ENCODE results near the gene ZNF155.

The ZNF155 gene

DNA sequence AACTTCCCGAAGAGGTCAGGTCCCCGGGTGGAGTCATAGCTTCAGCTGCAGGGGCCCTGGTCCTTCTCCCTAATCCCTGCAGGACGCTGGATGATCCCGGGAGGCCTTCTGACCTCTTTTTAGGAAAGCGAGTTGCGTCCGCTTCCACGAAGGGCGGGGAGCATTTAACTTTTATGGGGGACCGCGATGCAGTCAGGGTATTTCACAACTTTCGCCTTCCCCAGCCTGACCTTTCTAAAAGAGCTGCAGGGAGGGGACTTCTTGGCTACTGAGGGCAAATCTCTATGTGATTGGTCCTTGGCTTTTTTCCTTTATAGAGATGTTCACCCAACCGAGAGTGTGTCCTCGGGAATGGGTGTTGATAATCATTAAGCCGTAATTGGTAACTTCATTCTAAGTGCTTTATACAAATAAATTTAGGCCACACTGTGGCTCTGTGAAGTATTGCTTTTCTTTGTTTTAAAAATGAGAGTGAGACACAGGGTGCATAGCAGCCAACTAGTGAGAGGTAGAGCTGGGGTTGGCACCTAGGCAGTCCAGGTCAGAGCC is 19.5 kb downstream of the ZNF155 start:
- no peak for DNase-seq (ENCODE audit: low read depth in 2 of 2)

GRCh38 chr19:44005973-44006372 is 22.0 kb downstream of the ZNF155 start:
- no peak for DNase-seq (ENCODE audit: low read depth in 2 of 2)

- no peak for DNase-seq (ENCODE audit: low read depth in 2 of 2)
These were observed 23.5 kb downstream of the ZNF155 start for GRCh38 chr19:44007473-44007872.

- DNase-seq (ENCODE audit: low read depth in 2 of 2) = no peak
These were observed 26.5 kb downstream of the ZNF155 start for GRCh38 chr19:44010468-44010867.

- no peak for DNase-seq (ENCODE audit: low read depth in 2 of 2)
These were observed 35.5 kb downstream of the ZNF155 start for GRCh38 chr19:44019498-44019897.

GRCh38 chr19:44021221-44021620 is 37.2 kb downstream of the ZNF155 start:
- DNase-seq (ENCODE audit: low read depth in 2 of 2) = no peak

GRCh38 chr19:44024900-44025216 is 40.9 kb downstream of the ZNF155 start:
- DNase-seq (ENCODE audit: low read depth in 2 of 2) = no peak

- DNase-seq (ENCODE audit: low read depth in 2 of 2) = peak; percentile 23 to 47
These were observed 41.4 kb downstream of the ZNF155 start, which contains the start of gene ZNF222 for GRCh38 chr19:44025217-44025936. ZNF222 (plus strand) TSS chr19:44025379; CDS start chr19:44025437, 58 bp downstream.

GRCh38 chr19:44026622-44027021 is 42.6 kb downstream of the ZNF155 start:
- DNase-seq (ENCODE audit: low read depth in 2 of 2) = no peak

DNA sequence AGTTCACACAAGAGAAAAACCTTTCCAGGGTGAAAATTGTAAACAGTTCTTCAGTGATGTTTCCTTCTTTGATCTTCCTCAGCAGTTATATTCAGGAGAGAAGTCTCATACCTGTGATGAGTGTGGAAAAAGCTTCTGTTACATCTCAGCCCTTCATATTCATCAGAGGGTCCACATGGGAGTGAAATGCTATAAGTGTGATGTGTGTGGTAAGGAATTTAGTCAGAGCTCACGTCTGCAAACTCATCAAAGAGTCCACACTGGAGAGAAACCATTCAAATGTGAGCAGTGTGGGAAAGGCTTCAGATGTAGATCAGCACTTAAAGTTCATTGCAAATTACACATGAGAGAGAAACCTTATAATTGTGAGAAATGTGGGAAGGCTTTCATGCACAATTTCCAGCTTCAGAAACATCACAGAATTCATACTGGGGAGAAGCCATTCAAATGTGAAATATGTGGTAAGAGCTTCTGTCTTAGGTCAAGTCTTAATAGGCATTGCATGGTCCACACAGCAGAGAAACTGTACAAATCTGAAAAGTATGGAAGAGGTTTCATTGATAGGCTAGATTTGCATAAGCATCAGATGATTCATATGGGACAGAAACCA is 48.1 kb downstream of the ZNF155 start:
- no peak for DNase-seq (ENCODE audit: low read depth in 2 of 2)

- DNase-seq (ENCODE audit: low read depth in 2 of 2) = no peak
These were observed 58.2 kb downstream of the ZNF155 start for GRCh38 chr19:44042147-44042546.
